NK-92 treated with Interleukin-12 subunit alpha and Interleukin-12 subunit beta, amount 100 ng/mL, for 24 hours (cell line): ENCODE results near the gene PHOSPHO1.
"Not testable (repeated sequence)": the region's sequence is repeated elsewhere in the genome, so short reads cannot be mapped to it uniquely, and the experiment has no call there.

Experiments used
- DNase-seq: peaks from one replicate; lab custom pipeline; 2025; lab: John Stamatoyannopoulos, UW

PHOSPHO1 gene

DNA sequence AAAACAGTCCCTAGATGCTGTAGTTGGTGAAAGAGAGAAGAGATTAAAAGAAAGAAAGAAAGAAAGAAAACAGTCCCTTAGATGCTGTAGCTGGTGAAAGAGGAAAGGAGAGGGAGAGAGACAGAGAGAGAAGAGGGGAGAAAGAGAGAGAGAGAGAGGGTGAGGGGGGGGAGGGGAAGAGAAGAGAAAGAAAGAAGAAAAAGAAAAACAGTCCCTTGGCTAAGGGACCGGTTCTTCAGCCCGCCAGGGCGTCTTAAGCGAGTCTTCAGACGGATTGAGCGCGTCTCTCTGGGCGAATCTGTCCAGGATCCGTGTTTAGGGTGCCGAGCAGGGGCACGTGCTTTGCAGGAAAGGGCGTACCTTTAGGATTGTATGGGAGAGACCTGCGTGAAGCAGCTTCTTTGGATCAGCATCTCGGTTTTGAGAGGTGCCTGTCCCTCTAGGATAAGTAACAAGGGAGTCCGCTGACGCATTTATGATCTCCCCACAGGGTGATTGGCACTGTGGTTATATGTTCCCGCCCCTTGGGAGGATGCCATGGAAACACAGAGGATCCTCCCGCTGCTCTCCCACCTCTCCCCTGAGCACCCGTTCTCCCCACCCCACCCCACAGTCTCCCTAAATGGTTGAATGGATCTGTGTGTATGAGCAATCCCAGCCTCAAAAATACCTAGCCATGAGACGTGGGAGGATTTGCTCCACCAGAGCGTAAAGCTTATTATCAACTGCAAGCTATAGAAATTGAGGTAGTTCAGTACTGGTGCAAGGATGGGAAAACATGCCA, 36.9 kb downstream of the PHOSPHO1 start:
- DNase-seq: no peak

DNA sequence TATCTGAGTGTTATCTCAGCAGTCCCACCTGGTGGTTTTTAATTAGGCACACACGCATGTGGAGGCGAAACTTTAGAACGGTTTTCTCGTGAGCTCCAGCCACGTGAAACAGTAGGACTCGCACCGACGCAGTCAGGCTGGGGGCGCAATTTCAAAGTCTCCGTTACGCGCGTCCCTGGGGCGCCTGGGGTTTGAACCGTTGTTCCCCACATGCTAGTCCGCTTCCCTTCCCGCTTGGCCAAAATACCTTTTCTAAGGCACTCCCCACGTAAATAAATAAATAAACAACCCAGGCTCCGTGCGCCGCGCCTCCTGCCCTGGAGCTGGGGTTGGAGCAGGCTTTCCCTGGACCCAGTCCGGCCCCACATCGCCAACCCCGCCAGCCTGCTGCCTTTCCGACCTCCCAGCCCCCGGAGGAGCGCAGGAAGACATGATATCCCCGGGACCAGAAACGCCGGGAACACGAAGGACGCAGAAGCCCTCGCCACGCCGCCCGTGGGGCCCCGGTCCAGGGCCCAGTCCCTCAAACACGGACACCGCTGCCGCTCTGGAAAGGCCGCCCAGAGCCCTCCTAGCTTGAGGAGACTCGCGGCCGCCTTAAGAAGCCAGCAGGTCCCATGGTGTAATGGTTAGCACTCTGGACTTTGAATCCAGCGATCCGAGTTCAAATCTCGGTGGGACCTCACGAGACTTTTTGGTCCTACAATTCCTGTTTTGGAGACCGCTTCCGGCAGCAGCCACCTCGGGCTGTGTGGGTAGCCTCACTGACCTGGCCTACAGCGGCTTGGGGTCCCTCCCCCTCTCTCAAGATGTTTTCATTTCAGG, 38.5 kb downstream of the PHOSPHO1 start:
- DNase-seq: peak; percentile 80

DNA sequence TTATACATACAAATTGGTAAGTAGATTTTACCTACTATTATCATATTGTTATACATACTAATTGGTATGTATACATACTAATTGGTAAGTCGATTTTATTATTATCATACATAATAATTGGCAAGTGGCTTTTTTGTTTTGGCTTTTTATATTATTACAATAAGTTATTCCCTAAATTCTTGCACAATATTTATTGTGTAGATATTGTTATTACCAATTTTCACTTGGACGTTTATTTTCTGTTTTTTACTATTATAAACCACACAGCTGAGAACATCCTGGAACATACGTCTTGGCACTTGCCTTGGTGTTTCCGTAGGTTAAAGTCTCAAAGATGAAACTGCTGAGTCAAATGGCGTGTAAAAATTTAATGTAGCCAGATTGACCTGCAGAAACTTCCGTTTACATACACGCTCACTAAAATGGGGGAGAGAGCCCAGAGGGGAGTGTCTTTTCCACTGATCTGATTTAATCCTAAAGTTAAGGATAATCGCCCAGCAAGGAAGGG, 39.1 kb downstream of the PHOSPHO1 start:
- DNase-seq: no peak

DNA sequence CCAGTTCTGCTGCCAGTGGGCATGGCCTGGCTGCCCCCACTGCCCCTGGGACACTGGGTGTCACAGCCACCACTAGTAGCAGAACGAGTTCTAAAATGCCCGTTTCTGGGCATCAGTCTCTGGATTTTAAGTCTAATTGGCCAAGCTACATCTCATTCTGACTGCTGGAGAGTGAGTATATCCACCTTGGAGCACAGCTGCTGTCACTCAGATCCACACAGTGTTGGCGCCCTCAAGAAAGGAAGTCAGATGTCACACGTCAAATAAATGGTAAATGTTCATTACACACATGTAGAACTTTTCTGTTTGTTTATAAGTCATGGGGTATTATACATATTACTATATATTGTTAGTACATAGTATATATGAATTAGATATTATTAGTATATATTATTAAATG, 39.7 kb downstream of the PHOSPHO1 start:
- no peak for DNase-seq

DNA sequence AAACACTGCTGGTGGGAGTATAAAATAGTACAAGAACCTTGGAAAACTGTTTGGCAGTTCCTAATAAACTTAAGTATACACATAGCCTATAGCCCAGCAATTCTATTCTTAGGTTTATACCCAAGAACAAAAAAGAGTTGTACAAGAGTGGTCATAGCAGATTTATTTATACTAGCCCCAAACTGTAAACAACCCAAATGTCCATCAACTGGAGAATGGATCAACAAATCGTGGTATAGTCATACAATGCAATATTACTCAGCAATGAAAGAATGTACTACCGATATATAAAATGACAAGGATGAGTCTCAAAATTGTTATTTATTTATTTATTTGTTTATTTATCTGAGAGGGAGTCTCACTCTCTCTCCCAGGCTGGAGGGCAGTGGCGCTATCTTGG, 43.3 kb downstream of the PHOSPHO1 start:
- DNase-seq: no peak

DNA sequence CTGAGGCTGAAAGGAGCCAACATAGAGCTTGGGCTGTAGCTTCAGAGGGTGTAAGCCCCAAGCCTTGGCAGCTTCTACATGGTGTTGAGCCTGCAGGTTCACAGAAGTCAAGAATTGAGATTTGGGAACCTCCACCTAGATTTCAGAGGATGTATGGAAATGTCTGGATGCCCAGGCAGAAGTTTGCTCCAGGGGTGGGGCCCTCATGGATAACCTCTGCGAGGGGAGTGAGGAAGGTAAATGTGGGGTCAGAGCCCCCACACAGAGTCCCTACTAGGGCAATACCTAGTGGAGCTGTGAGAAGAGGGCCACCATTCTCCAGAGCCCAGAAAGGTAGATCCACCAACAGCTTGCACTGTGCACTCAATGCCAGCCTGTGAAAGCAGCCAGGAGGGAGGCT, 45.2 kb downstream of the PHOSPHO1 start:
- not testable (repeated sequence) for DNase-seq

DNA sequence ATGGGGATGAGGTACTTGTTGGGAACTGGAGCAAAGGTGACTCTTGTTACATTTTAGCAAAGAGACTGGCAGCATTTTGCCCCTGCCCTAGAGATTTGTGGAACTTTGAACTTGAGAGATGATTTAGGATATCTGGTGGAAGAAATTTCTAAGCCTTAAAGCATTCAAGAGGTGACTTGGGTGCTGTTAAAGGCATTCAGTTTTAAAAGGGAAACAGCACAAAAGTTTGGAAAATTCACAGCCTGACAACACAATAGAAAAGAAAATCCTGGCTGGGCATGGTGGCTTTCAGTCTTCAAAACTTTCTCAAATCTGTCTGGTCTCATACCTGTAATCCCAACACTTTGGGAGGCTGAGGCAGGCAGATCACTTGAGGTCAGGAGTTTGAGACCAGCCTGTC, 46.1 kb downstream of the PHOSPHO1 start:
- DNase-seq: not testable (repeated sequence)

DNA sequence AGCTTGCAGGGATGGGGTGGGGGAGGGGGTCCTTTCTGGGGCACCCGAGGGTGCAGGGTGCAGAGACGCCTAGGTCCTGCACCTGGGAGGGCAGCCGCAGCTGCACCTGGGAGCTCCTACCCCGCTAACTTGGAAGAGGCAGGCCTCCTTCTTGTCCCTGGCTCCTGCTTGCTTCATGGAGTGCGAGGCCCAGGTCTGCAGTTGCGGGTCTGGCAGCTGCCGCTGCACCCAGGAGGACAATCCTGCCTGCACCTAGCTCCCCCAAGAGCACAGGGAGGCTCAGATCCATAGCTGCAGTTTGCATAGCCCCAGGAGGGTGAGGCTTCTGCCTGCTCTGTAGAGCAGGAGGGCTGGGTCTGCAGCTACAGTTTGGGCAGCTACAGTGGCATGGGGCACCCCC, 46.8 kb downstream of the PHOSPHO1 start:
- DNase-seq: no peak

DNA sequence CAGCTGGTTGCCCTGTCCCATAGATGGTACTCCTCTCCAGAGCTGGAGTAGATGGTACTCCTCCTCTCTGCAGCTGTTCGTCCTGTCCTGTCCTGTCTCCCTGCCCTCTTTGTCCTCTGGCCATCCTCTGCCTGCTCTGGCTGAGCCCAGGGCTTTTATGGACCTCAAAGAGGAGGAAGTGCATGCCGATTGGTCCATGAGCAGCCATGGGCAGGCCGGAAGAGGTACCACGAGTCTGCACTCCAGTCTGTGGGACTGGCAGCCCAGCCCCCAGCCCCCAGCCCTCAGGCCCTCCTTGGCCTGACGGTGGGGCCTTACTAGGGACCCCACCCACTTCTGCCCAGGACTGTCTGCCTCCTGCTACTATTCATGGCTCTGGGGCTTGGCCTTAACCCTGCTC, 47.2 kb downstream of the PHOSPHO1 start:
- DNase-seq: no peak

DNA sequence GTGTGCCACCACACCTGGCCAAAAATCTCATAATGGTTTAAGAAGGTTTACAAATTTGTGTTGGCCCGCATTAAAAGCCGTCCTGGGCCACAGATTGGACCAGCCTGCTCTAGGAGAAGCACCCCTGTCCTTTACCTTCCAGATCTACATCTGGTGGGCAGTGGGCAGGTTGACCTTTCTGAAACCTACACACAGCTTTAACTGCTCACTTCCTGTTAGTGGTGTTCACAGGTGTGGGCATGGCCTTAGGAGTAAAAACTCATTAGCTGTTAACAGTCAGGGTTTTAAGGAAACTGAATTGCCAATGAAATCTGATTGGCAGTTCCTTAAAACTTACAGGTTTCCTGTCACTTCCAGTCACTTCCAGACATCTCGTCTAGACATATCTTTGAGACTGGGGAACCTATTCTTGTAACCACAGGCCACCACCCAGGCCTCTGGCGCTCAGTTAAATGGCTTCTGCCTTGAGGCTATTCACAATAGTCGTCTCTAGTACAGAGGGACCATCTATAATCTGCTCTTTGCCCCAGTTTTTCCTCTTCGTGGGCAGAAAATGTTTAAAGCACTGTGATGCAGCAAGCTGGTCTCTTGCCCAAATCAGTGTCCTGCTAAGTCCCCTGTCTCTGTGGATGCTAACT, 49.5 kb downstream of the PHOSPHO1 start:
- no peak for DNase-seq

DNA sequence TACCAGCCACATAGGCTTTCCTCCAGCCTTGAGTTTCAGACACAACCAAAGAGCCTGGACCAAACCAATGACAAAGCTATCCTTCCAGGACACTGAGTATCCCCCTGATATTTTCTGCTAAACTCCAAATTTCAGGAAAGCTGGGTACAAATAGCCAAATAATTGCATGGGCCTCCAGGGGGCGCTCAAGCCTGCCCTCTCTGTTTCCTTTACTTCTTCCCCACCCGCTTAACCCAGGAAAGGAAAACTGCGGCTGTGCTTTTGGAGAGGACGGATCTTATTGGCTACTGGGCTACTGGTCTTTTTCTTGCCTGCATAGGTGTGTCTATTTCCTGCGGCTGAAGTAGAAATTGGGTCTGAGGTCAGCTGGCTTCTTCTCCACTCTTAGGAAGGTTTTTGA, 50.3 kb downstream of the PHOSPHO1 start:
- peak; percentile 36 for DNase-seq

DNA sequence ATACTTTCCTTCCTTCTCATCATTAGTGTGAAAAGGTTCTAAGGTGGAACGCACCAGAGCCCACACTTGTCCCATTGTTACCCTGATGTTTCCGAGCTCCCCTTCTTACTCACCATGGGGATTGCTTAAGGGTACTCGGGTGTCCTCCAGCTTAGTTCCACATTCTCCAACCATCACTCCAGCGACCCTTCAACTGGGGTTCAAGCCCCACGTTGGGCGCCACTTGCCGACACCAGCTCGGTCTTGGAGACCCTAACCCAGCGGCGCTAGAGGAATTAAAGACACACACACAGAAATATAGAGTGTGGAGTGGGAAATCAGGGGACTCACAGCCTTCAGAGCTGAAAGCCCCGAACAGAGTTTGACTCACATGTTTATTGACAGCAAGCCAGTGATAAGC, 54.6 kb downstream of the PHOSPHO1 start:
- not testable (repeated sequence) for DNase-seq
